Ishikawa (cell line): Measurements from ENCODE around the gene B4GALNT3.

Source experiments
- CEBPB ChIP-seq: IDR thresholded peaks from 2 replicates; pipeline ENCODE4 v1.6.1; 2012
- CREB1 ChIP-seq: IDR thresholded peaks from 2 replicates; pipeline ENCODE4 v1.6.1; 2012; ENCODE audit warnings: low read depth
- EGR1 ChIP-seq: IDR thresholded peaks from 2 replicates; pipeline ENCODE4 v1.6.1; 2012
- EP300 ChIP-seq: IDR thresholded peaks from 2 replicates; pipeline ENCODE4 v1.6.1; 2012; ENCODE audit warnings: borderline replicate concordance
- FOXM1 ChIP-seq: IDR thresholded peaks from 2 replicates; pipeline ENCODE4 v1.6.1; 2012; ENCODE audit warnings: low read depth, borderline replicate concordance
- NFIC ChIP-seq: IDR thresholded peaks from 2 replicates; pipeline ENCODE4 v1.6.1; 2012
- RAD21 ChIP-seq: IDR thresholded peaks from 2 replicates; pipeline ENCODE4 v1.6.1; 2012; ENCODE audit warnings: low read depth
- TAF1 ChIP-seq: IDR thresholded peaks from 2 replicates; pipeline ENCODE4 v1.6.1; 2012; ENCODE audit warnings: low read depth, mild to moderate bottlenecking
- TCF12 ChIP-seq: IDR thresholded peaks from 2 replicates; pipeline ENCODE4 v1.6.1; 2012; ENCODE audit warnings: low read depth
- TEAD4 ChIP-seq: IDR thresholded peaks from 2 replicates; pipeline ENCODE4 v1.6.1; 2012
- YY1 ChIP-seq: IDR thresholded peaks from 2 replicates; pipeline ENCODE4 v1.6.1; 2012; ENCODE audit warnings: low read depth
- ZBTB7A ChIP-seq: IDR thresholded peaks from 2 replicates; pipeline ENCODE4 v1.6.1; 2012; ENCODE audit warnings: low read depth
- TF ChIP-seq, protein P1 (sequence below): IDR thresholded peaks from 2 replicates; pipeline ENCODE4 v1.6.1; 2012; ENCODE audit warnings: low read depth, mild to moderate bottlenecking
- TF ChIP-seq, protein P2 (sequence below): IDR thresholded peaks from 2 replicates; pipeline ENCODE4 v1.6.1; 2012
- TF ChIP-seq, protein P3 (sequence below): IDR thresholded peaks from 2 replicates; pipeline ENCODE4 v1.6.1; 2012

Gene B4GALNT3

DNA sequence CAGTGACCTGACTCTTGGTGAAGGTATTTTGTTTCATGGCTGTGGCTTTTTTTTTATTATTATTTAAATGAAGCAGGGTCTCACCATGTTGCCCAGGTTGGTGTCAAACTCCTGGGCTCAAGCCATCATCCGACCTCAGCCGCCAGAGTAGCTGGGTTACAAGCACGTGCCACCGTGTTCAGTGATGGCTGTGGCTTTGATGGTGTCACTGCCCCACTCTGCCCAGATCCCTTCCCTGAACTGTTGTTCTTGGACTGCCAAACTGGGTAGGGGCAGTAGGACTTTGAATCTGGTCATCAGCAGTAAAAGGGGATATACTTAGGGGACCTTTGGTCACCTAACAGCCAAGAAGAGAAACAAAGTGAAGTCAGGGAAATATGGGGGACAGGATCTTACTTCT is 19.4 kb downstream of the B4GALNT3 start:
- TF ChIP-seq CREB1 (no peak), EP300 (no peak), YY1 (no peak), TCF12 (no peak), TAF1 (no peak), EGR1 (no peak), RAD21 (no peak), NFIC (no peak)
- TF ChIP-seq, protein P1, sequence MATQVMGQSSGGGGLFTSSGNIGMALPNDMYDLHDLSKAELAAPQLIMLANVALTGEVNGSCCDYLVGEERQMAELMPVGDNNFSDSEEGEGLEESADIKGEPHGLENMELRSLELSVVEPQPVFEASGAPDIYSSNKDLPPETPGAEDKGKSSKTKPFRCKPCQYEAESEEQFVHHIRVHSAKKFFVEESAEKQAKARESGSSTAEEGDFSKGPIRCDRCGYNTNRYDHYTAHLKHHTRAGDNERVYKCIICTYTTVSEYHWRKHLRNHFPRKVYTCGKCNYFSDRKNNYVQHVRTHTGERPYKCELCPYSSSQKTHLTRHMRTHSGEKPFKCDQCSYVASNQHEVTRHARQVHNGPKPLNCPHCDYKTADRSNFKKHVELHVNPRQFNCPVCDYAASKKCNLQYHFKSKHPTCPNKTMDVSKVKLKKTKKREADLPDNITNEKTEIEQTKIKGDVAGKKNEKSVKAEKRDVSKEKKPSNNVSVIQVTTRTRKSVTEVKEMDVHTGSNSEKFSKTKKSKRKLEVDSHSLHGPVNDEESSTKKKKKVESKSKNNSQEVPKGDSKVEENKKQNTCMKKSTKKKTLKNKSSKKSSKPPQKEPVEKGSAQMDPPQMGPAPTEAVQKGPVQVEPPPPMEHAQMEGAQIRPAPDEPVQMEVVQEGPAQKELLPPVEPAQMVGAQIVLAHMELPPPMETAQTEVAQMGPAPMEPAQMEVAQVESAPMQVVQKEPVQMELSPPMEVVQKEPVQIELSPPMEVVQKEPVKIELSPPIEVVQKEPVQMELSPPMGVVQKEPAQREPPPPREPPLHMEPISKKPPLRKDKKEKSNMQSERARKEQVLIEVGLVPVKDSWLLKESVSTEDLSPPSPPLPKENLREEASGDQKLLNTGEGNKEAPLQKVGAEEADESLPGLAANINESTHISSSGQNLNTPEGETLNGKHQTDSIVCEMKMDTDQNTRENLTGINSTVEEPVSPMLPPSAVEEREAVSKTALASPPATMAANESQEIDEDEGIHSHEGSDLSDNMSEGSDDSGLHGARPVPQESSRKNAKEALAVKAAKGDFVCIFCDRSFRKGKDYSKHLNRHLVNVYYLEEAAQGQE: no peak
- TF ChIP-seq, protein P2, sequence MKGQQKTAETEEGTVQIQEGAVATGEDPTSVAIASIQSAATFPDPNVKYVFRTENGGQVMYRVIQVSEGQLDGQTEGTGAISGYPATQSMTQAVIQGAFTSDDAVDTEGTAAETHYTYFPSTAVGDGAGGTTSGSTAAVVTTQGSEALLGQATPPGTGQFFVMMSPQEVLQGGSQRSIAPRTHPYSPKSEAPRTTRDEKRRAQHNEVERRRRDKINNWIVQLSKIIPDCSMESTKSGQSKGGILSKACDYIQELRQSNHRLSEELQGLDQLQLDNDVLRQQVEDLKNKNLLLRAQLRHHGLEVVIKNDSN: no peak
- TF ChIP-seq, protein P3, sequence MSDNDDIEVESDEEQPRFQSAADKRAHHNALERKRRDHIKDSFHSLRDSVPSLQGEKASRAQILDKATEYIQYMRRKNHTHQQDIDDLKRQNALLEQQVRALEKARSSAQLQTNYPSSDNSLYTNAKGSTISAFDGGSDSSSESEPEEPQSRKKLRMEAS: no peak

DNA sequence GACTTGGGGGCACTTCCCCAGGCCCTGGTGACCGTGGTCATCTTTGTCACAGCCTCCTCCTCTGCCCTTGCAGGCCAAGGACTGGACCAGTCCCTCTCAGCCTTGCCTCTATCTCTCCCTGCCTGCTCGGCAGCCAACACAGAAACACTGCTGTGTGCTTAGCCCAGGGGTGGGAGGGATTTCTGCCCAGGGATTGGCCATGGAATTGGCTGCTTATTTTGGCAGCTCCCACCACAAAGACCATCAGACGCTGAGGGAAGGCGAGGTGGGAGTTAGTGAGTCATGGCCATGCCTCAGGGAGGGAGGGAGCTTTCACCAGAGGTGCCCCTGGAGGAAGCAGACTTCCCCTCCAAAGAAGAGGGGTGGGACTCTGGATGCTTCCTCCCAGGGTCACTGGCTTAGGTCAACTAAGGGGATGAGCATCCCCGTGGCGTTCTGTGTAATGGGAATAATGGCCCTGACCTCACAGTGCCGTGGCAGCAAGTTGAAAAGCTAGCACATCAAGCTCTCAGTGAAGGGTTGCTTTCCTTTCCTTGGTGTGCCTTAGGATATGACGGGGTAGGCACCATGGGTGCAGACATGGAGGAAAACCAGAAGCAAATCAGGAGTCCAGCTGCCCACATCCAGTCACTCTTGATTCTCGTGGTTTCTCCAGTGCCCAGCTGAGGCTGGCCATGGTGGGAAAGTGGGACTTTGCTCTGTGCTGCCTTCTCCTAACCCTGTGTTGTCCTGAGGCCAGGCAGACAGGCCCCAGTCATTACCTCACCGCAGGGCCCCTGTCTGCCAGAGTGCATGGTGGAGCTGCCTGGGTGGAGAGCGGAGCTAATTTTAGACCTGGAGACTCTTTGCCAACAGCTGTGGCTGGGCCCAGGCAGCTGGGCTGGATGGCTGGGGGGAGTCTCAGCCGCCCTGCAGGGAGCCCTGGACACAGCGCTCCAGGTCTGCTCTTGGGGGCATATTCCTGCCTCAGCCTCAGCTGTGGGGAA is 21.4 kb downstream of the B4GALNT3 start:
- TF ChIP-seq CEBPB (no peak), EP300 (no peak), EGR1 (no peak), FOXM1 (no peak), CREB1 (no peak), NFIC (no peak), TCF12 (no peak), TAF1 (no peak), RAD21 (no peak), TEAD4 (no peak), YY1 (no peak), ZBTB7A (no peak)
- TF ChIP-seq, protein P2: no peak
- TF ChIP-seq, protein P3: no peak
- TF ChIP-seq, protein P1: no peak

DNA sequence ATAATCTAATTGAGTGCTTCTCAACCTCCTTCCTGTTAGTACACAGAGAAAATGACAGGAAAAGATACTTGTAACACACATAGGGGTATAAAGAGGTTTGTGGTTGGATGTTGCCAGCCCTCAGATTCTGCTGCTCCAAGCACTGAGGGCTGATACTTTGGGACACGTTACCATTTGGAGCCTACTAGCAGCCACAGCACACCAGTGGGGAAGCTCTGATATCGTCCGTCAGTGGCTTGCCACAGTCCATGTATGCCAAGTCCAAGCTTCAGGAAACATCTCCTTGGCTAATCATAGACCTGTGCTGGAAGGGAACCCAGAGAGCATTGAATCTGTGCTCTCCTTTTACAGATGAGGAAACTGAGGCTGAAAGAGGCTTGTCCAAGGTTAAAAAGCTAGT is 22.3 kb downstream of the B4GALNT3 start:
- TF ChIP-seq, protein P3: no peak
- TF ChIP-seq YY1: no peak
- no peak for TF ChIP-seq TEAD4
- TF ChIP-seq ZBTB7A: no peak
- no peak for TF ChIP-seq EGR1
- TF ChIP-seq, protein P1: no peak
- no peak for TF ChIP-seq EP300
- no peak for TF ChIP-seq CREB1
- no peak for TF ChIP-seq TCF12
- TF ChIP-seq TAF1: no peak

DNA sequence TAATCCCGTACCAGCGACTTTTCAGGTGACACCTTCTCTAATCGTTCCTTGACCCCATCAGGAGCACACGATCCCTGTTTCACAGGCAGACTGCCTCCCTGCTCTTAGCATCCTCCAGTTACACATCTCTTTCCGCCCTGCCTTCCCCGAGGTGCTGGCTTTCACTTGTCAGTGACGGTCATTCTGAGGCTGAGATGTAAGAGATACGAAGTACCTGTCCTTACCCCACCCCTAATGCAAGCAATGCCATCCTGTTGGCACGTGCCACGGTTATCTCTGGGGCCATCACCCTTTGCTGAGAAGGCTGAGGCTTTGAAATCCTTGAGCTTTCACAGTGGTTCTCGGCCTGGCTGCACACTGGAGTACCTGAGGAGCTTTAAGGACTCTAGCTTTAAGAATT is 24.4 kb downstream of the B4GALNT3 start:
- no peak for TF ChIP-seq TEAD4
- TF ChIP-seq FOXM1: no peak
- no peak for TF ChIP-seq RAD21
- TF ChIP-seq, protein P1: no peak
- TF ChIP-seq NFIC: no peak
- TF ChIP-seq TAF1: no peak
- TF ChIP-seq, protein P3: no peak
